Heart left ventricle (tissue), 13 donors: ENCODE results near the gene DLGAP1.

ENCODE experiments used
- CTCF ChIP-seq, 12 donors: fragments of 200-600 bp; sonication (generic) in 4 of 12; IDR thresholded peaks; one replicate each; pipeline versions ENCODE4 v1.5.0 to v1.8.0; 2018 to 2022; ENCODE audit warnings: antibody characterized with exemption in 12 of 12, mild to moderate bottlenecking in 5 of 12
- POLR2A ChIP-seq, 2 donors: fragments of 450-650 bp; IDR thresholded peaks; one replicate each; pipeline ENCODE4 v1.6.1; 2017; ENCODE audit warnings: antibody characterized with exemption in 2 of 2, mild to moderate bottlenecking in 2 of 2, moderate library complexity in 2 of 2
- donor health status: ischemic (EF 13 %, LVEDD 7.1; RV severe dilation, severe dysfunction).
- donor health status: DM: no; HTN: yes; CAD: no.
- donor health status: DM: no; HTN: no; CAD: no.
- donor health status: ischemic (EF 25% LVEDD 6.9; RV normal size, moderate dysfunction).
- donor health status: ischemic (EF 25% LVEDD 5.7; RV mildly dilated, moderate dysfunction).
- donor health status: ischemic (EF 35%, LVEDD 5.7; RV mildly dilated, moderate dysfunction).
- donor health status: nonischemic (EF 11% LVEDD 7.7; RV severe dilation, severe dysfunction).
- donor health status: DM: yes; HTN: yes; CAD: no.
- donor health status: PGD.
- donor health status: ischemic (EF 29% LVEDD 5.4; RV normal size, mild dysfunction).
- donor health status: nonischemic (EF 23%, LVEDD 6.1; RV moderate dilation, normal function).

GRCh38 chr18:4069183-4069582, 385.9 kb downstream of the DLGAP1 start:
- TF ChIP-seq POLR2A (IDR thresholded peaks at IDR 0.05) = no peak
- TF ChIP-seq CTCF (IDR thresholded peaks at IDR 0.05) = no peak
